HG03066 (cell line): Measurements from ENCODE around the gene DHDDS.
"Not testable (repeated sequence)": the region's sequence is repeated elsewhere in the genome, so short reads cannot be mapped to it uniquely, and the experiment has no call there.

Source experiments
- ATAC-seq: cut with Tn5 transposase; IDR thresholded peaks from one replicate; pipeline ENCODE4 v1.9.1; 2021; ENCODE audit warnings: low read depth; ENCODE audit not compliant: unreplicated experiment

DHDDS gene

DNA sequence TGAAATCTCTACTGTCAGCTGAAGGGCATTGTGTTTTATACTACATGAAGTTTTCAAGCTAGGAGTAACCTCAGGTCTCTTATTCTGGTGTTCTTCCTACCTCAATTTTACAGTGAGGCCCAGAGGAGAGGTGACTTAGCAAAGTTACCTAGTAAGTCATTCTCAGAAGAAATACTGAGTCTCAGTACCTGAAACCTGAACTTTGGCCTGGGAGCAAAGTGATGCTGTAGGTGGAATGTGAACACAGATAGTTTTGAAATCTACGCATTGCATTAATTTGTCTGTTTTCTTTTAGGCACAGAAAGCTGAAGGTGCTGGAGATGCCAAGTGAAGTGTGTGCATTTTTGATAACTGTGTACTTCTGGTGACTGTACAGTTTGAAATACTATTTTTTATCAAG lies 42.7 kb downstream of the DHDDS start:
- no peak for ATAC-seq

DNA sequence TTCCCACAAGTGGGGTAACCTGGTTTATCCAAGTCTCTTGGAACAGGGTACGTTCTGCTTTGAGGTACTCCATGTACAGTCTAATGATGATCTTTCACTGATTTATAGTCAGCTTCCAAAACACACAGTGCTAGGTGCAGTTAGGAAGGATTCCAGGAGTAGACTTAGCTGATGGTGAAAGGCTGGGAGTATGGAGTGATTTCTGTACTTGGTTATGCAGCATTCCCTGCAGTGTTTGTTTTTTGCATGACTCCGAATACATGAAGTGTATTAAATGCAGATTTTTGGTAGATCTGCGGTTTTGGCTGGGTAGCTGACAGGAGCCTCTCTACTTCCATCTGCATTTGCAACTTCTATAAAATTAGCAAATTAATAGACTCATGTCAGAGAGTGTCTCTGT lies 43.9 kb downstream of the DHDDS start:
- no peak for ATAC-seq

- no peak for ATAC-seq
Observed at GRCh38 chr1:26476958-26477357, 44.8 kb downstream of the DHDDS start.

DNA sequence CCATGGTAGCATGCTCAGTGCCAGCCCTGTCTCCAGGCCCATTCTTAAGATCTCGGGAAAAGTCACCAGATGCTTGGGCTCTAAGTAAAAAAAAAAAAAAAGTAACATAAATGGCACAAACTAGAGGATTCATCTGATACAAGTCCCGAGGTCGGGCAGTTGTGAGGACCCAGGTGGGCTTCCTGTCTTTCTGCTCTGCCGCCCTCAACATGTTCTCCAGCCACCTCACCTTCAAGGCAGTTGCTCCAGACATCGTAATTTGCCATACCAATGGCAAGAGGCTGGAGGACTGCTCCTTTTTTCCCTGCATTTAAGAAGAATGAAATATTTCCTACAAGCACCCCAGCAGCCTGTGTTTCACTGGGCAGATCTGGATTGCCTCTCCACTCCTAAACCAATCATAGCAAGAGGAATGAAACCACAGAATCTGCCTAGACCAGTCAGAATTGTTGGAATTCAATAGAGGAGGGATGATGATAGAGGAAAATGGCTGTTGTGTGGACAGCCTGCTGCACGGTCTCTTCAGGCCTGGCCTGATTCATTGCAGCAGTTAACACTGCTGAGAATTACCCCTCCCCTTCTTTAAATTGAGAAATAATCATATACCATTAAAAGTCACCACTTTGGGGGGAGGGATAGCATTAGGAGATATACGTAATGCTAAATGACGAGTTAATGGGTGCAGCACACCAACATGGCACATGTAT lies 45.5 kb downstream of the DHDDS start:
- no peak for ATAC-seq

GRCh38 chr1:26478159-26478558 lies 46.0 kb downstream of the DHDDS start:
- no peak for ATAC-seq

DNA sequence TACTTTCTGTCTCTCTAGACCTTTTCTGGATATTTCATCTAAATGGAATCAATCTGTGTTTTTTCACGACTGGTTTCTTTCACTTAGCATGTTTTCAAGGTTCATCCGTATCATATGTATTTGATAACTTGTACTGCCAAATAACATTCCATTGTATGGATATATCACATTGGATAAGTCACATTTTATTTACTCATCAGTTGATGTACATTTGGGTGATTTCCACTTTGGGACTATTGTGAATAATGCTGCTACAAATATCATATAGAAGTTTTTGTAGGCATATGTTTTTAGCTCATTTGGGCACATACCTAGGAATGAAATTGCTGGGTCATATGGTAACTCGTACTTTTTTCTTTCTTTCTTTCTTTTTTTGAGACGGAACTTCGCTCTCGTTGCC lies 46.9 kb downstream of the DHDDS start:
- no peak for ATAC-seq

DNA sequence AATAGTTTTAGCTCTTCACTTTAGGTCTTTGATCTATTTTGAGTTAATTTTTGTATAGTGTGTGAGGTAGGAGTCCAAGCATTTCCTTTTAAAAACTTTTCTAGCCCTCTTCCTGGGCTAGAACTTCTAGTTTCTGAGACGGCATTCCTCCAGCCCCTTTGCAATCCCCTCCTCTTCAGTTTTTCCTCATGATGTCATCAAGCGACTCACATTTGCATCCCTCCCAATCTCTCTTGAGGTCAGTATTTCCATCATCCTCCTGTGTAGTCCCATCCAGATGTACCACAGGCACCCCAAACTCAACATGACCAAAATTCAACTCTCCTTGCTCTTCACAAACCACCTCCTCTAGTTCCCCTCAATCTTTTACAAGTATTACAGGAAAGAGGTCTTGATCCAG lies 50.8 kb downstream of the DHDDS start:
- no peak for ATAC-seq

- ATAC-seq, result no peak
Observed at GRCh38 chr1:26483980-26484379, 51.9 kb downstream of the DHDDS start.

- no peak for ATAC-seq
Observed at GRCh38 chr1:26490155-26490554, 58.0 kb downstream of the DHDDS start.

DNA sequence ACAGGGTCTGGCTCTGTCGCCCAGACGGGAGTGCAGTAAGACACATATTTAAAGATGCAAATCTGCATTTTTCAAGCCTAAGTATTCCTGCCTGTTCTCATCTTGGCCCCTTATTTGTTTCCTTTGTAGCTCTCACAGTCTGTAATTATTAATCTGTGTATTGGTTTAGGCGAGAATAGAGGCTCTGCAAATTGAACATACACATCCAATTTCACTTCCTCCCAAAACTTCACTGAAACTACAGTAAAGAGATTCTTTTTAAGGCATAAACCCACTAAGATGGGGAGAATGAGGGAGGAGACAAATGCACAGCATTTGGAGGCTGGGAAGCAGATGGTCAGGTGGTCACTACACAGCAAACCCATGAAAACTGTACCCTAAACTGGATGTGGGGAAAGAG lies 61.1 kb downstream of the DHDDS start:
- ATAC-seq, result no peak

DNA sequence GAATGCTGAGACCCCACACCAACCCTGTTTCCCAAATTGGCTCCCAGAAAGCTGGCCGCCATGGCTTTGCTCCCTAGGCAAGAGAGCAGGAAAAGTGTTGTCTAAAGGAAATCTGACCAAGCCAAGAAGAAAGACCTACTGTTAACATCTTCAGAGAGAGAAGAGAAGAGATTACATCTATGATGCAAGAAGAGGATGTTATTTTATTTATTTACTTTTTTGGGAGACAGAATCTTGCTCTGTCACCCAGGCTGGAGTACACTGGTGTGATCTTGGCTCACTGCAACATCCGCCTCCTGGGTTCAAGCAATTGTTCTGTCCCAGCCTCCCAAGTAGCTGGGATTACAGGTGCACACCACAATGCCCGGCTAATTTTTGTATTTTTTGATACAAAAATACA lies 61.8 kb downstream of the DHDDS start:
- ATAC-seq, result no peak

DNA sequence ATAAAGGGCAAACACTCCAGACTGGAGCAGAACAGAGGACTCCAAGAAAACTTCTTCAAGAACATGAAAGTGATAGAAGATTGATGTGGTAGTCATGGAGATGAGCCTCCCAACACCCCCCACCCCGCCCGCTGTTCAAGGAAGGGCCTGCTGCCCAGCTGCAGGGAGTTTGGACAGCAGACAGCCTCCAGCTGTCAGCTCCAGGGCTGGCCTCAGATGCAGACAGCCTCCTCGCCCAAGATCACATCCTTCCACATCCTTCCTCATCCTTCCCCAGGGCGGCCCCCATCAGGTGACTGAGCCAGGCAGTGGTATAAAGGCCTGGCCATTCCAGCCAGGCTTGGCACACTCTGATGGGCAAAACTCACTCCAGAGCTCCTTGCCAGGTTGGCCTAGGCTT lies 64.7 kb downstream of the DHDDS start:
- no peak for ATAC-seq

- ATAC-seq, result no peak
Observed at GRCh38 chr1:26498894-26499293, 66.8 kb downstream of the DHDDS start.

DNA sequence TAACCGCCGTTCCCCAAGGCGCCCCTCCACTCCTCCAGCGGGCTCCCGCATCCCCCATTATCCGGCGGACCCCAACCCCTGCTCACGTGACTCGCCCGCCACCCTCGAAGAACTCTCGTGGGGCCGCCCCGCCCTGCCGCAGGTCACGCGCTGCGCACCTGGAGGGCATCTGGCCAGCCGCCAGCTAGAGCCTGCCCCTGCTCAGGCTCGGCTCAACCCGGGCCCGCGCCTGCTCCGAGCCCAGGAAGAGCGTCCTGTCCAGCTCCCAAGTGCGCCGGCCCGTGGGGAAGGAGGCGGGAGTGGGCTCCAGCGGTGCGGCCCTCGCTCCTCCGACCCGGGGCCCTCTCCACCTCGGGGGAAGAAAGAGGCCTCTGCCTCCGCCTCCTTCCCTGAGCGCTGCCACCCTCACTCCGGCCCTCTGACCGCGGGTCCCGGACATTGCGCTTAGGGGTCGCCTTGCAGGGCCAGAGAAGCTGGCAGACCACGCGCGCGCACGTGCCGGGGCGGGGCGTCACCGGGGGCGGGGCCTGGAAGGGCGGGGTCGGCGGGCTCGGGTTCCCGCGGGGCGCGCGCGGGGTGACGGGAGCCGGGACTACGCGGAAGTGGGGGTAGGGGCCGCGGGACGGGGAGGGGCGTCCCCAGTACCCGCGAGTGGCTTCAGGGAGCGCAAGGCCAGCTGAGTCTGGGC lies 68.5 kb downstream of the DHDDS start:
- ATAC-seq, result peak; percentile 58

DNA sequence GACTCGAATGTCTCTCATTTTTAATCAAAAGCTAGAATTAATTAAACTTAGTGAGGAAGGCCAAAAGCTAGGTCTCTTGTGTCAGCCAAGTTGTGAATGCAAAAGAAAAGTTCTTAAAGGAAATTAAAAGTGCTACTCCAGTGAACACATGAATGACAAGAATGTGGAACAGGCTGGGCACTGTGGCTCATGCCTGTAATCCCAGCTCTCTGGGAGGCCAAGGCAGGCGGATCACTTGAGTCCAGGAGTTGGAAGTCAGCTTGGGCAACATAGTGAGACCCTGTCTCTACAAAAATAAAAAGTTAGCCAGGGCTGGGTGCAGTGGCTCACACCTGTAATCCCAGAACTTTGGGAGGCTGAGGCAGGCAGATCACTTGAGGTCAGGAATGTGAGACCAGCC lies 78.6 kb downstream of the DHDDS start:
- not testable (repeated sequence) for ATAC-seq

DNA sequence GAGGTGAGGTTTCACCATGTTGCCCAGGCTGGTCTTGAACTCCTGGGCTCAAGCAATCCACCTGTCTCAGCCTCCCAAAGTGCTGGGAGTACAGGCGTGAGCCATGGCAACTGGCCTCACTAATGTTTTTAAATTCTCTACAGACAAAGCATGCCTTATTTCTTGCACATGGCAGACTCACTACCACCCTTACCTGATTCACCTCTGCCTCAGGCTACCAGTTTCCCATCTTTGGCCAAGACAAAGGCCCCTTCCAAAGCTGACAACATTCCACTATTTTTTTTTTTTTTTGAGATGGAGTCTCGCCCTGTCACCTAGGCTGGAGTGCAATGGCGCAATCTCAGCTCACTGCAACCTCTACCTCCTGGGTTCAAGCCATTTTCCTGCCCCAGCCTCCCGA lies 83.7 kb downstream of the DHDDS start:
- ATAC-seq, result not testable (repeated sequence)

- no peak for ATAC-seq
Observed at GRCh38 chr1:26516987-26517765, 85.1 kb downstream of the DHDDS start.

GRCh38 chr1:26517766-26518049 lies 85.6 kb downstream of the DHDDS start:
- ATAC-seq, result no peak

- no peak for ATAC-seq
Observed at GRCh38 chr1:26518355-26518754, 86.2 kb downstream of the DHDDS start.

- ATAC-seq, result no peak
Observed at GRCh38 chr1:26520339-26520738, 88.2 kb downstream of the DHDDS start.
